OCI-LY1 (cell line): ENCODE results near the gene PCK1.

ENCODE experiments used
- H2AFZ ChIP-seq: fragments of 200-600 bp; sonication (generic), shearing (Covaris generic); 2 replicates; pipeline ENCODE4 v1.6.0; 2014; ENCODE audit warnings: antibody characterized with exemption, mild to moderate bottlenecking, low read length
- H3F3A ChIP-seq: fragments of 200-600 bp; sonication (generic), shearing (Covaris generic); 2 replicates; pipeline ENCODE4 v1.6.0; 2014; ENCODE audit warnings: mild to moderate bottlenecking, antibody characterized with exemption, low read length, moderate library complexity; ENCODE audit not compliant: insufficient read depth
- H3K27ac ChIP-seq: fragments of 200-600 bp; sonication (generic); 2 replicates; pipeline ENCODE4 v1.5.1; 2014; ENCODE audit warnings: low read length, mixed run types, mild to moderate bottlenecking, low read depth; ENCODE audit not compliant: poor library complexity, severe bottlenecking
- H3K27me3 ChIP-seq: fragments of 200-600 bp; sonication (generic); 2 replicates; pipeline ENCODE4 v1.6.0; 2014; ENCODE audit warnings: antibody characterized with exemption, mild to moderate bottlenecking, low read length, moderate library complexity; ENCODE audit not compliant: insufficient read depth
- H3K36me3 ChIP-seq: fragments of 200-600 bp; sonication (generic); 2 replicates; pipeline ENCODE4 v1.6.1; 2014; ENCODE audit warnings: mild to moderate bottlenecking, antibody characterized with exemption, low read length, moderate library complexity, mixed read lengths; ENCODE audit not compliant: insufficient read depth
- H3K4me1 ChIP-seq: fragments of 200-600 bp; sonication (generic); 2 replicates; pipeline ENCODE4 v1.5.1; 2014; ENCODE audit warnings: mild to moderate bottlenecking, low read length, moderate library complexity; ENCODE audit not compliant: insufficient read depth, severe bottlenecking
- H3K4me2 ChIP-seq: fragments of 200-600 bp; sonication (generic), shearing (Covaris generic); 2 replicates; pipeline ENCODE4 v1.6.1; 2014; ENCODE audit warnings: low read length
- H3K4me3 ChIP-seq: fragments of 200-600 bp; sonication (generic); 2 replicates; pipeline ENCODE4 v1.5.1; 2014; ENCODE audit warnings: low read length, low read depth, mild to moderate bottlenecking, mixed read lengths; ENCODE audit not compliant: poor library complexity, severe bottlenecking
- H3K79me2 ChIP-seq: fragments of 200-600 bp; shearing (Covaris generic); 2 replicates; pipeline ENCODE4 v1.6.1; 2016; ENCODE audit warnings: mixed run types, low read length, mixed read lengths; ENCODE audit not compliant: insufficient read depth
- H3K9ac ChIP-seq: fragments of 200-600 bp; sonication (generic), shearing (Covaris generic); 2 replicates; pipeline ENCODE4 v1.6.1; 2014; ENCODE audit warnings: mild to moderate bottlenecking, low read length, mixed read lengths
- H3K9me2 ChIP-seq: fragments of 200-600 bp; sonication (generic), shearing (Covaris generic); 2 replicates; pipeline ENCODE4 v1.6.1; 2014; ENCODE audit warnings: low read depth, mild to moderate bottlenecking, low read length, mixed read lengths
- H3K9me3 ChIP-seq: fragments of 200-600 bp; shearing (Covaris generic); 2 replicates; pipeline ENCODE4 v1.6.1; 2014; ENCODE audit warnings: low read length, mixed read lengths
- H4K20me1 ChIP-seq: fragments of 200-600 bp; sonication (generic), shearing (Covaris generic); 2 replicates; pipeline ENCODE4 v1.6.0; 2016; ENCODE audit warnings: mild to moderate bottlenecking, low read length; ENCODE audit not compliant: insufficient read depth
- EZH2 ChIP-seq: fragments of 200-600 bp; sonication (generic), shearing (Covaris generic); IDR thresholded peaks from 2 replicates; pipeline ENCODE4 v1.8.0; 2017; ENCODE audit warnings: borderline replicate concordance, mixed run types, mild to moderate bottlenecking, antibody characterized with exemption, low read length, moderate library complexity, mixed read lengths
- TF ChIP-seq, protein P1 (sequence below): fragments of 200-600 bp; sonication (generic), shearing (Covaris generic); IDR thresholded peaks from 2 replicates; pipeline ENCODE4 v1.5.1; 2017; ENCODE audit warnings: mild to moderate bottlenecking, antibody characterized with exemption, low read length, moderate library complexity, mixed read lengths

PCK1 gene

DNA sequence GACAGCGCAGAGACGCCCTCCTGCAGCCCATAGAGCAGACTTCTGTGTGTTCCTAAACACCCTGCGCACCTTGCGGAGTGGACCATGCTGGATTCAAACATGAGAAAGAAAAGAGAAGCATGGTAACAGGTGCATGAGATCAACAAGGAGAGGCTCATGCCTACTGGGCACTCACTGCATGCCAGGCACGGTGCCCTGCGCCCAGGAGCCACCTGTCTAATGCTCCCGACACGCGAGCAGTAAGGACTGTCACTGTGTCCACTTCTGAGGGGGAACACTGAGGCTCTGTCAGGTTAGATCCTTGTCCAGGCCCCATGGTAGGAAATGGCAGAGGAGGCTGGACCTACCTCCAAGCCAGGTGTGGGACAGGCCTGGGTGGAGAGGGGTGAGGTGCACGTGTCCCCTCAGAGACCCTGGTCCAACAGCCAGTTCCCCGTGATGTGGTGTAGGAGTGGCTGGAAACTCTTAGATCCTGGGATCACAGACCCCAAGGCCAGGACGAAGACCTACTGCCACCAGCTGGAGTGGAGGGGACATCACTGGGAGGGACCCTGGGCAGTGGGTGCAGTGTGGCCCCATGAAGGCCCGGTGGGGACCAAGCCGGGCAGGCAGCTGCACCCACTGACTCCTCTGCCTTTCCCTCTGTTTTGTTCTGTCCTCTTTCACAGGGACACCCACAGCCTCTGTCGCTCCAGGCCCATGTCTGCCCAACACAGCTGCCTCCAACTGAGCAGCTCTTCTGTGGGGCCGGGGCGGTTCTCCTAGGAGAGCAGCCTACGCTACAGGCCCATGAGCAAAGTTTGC lies 29.8 kb downstream of the PCK1 start:
- no peak overlapping the region for H3K27ac ChIP-seq
- H3K79me2 ChIP-seq = no peaks in the 10 kb centered on the region
- H2AFZ ChIP-seq = no peak overlapping the region
- H3K36me3 ChIP-seq = no peaks in the 10 kb centered on the region
- H3K4me3 ChIP-seq = no peak overlapping the region
- no peaks in the 10 kb centered on the region for H3F3A ChIP-seq
- H3K4me2 ChIP-seq = no peak overlapping the region
- H3K9me2 ChIP-seq = no peaks in the 10 kb centered on the region
- no peaks in the 10 kb centered on the region for H4K20me1 ChIP-seq
- H3K4me1 ChIP-seq = no peaks in the 10 kb centered on the region
- no peak overlapping the region for H3K9ac ChIP-seq
- H3K9me3 ChIP-seq = peaks cover 3% of the 10 kb centered on the region; the same call in 1 of the 2 replicates
- TF ChIP-seq EZH2 = no peak
- TF ChIP-seq, protein P1, sequence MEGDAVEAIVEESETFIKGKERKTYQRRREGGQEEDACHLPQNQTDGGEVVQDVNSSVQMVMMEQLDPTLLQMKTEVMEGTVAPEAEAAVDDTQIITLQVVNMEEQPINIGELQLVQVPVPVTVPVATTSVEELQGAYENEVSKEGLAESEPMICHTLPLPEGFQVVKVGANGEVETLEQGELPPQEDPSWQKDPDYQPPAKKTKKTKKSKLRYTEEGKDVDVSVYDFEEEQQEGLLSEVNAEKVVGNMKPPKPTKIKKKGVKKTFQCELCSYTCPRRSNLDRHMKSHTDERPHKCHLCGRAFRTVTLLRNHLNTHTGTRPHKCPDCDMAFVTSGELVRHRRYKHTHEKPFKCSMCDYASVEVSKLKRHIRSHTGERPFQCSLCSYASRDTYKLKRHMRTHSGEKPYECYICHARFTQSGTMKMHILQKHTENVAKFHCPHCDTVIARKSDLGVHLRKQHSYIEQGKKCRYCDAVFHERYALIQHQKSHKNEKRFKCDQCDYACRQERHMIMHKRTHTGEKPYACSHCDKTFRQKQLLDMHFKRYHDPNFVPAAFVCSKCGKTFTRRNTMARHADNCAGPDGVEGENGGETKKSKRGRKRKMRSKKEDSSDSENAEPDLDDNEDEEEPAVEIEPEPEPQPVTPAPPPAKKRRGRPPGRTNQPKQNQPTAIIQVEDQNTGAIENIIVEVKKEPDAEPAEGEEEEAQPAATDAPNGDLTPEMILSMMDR = no peak
- H3K27me3 ChIP-seq = peaks cover 15% of the 10 kb centered on the region; the same call in 1 of the 2 replicates

DNA sequence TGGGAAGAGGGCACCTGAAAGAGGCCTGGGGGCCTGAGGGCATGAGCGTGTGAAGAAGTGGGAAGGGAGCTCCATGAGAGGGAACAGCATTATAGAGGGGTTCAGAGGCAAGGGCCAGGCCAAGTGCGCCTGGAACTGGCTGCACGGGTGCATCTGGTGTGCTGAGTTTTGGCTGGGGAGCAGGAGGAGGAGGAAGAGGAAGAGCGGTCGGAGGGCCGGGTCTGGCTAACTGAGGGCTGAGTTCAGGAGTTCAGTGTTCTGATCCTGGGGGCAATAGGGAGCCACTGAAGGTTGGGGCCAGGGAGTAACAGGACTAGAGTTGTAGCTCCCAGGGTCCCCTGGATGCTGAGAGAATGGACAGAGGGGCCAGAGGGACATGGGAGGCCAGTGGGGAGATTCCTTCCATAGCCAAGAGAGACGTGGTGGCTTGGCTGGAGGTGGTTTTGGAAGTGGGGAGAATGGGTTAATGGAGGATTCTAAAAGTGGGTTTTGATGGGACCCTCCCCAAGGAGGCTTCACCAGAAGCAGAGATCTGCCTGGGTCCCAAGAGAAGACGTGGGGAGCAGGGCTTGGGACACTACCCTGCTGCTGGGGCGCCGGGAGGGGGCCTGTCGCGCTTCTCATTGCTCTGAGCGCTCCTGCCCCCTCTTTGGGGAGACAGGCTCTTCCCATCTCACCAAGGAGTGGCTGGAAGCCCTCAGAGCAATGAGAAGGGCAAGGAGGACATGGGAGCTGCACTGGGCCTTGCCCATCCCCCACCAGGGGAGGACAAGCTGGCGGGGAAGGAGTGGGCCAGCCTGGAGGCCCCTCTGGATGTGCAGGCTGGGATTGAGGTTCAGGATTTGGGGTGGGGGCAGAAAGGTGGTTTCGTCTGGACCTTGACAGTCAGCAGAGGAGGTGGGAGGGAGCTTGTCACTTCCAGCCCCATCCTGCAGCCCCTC lies 30.6 kb downstream of the PCK1 start:
- Histone ChIP-seq H3K36me3 (no peaks in the 10 kb centered on the region), H3K9me3 (peaks cover 3% of the 10 kb centered on the region; the same call in 1 of the 2 replicates), H3K4me1 (no peaks in the 10 kb centered on the region), H3K79me2 (no peaks in the 10 kb centered on the region), H3K9me2 (no peaks in the 10 kb centered on the region), H3K27ac (no peak overlapping the region), H3K27me3 (peaks cover 11% of the 10 kb centered on the region; the same call in 1 of the 2 replicates), H3F3A (no peaks in the 10 kb centered on the region), H2AFZ (no peak overlapping the region), H3K4me3 (no peak overlapping the region), H3K4me2 (no peak overlapping the region), H4K20me1 (no peaks in the 10 kb centered on the region), H3K9ac (no peak overlapping the region)
- TF ChIP-seq, protein P1 = no peak

DNA sequence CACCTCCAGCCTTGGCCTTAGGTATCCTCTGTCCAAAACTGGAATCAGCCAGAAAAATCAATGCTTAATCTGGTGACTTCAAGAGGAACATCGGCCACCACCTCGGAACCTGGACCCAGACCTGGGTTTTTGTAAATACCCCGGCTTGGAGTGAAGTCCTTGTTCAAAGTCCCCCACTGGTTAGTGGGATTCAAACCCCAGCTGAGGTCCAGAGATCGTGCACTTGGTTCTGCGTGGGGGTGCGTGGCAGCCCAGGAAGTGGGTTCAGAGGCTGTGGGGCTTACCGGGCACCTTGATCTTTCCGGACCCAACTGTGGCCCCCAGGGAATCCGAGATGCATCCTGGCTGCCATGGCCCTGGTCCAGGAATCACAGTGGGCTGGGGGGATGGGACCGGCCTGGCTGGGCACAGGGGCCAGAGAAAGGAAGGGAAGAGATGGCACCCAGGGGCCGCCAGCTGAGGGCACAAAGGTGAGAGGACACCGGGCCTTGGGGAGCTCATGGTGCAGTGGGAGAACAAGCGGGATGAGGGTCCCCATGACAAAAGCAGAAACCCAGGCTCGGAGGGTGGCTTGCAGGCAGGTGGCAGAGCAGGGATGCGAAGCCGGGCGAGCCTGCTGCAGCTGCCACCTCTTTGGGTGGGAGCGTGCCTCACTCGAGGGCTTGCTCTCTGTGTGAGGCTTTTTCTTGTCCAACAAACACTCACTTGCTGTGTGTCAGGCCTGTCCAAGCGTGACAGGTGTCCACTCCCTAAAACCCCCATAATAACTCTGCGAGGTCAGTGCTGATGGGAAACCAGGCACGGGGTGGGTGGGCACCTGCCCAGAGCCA lies 31.6 kb downstream of the PCK1 start:
- Histone ChIP-seq H3K4me3 (no peak overlapping the region), H3K9me3 (peaks cover 3% of the 10 kb centered on the region; the same call in 1 of the 2 replicates), H4K20me1 (no peaks in the 10 kb centered on the region), H3K27ac (no peak overlapping the region), H3F3A (no peaks in the 10 kb centered on the region), H3K9me2 (no peaks in the 10 kb centered on the region), H3K4me2 (no peak overlapping the region), H3K4me1 (peaks cover 7% of the 10 kb centered on the region), H3K36me3 (no peaks in the 10 kb centered on the region), H3K79me2 (no peaks in the 10 kb centered on the region), H3K27me3 (peaks cover 6% of the 10 kb centered on the region; the same call in 1 of the 2 replicates), H3K9ac (no peak overlapping the region), H2AFZ (no peak overlapping the region)
- TF ChIP-seq EZH2 = no peak
- TF ChIP-seq, protein P1 = no peak
